SK-N-SH treated with all-trans-retinoic acid at 6 μM for 48 hours (cell line): ENCODE results near the gene YEATS2.

ENCODE experiments used
- ARNTL ChIP-seq: fragments of 450-650 bp; formaldehyde crosslinking; IDR thresholded peaks from 2 replicates; pipeline ENCODE4 v1.5.0; 2020; ENCODE audit warnings: low read depth, mild to moderate bottlenecking, moderate library complexity, borderline replicate concordance
- BACH2 ChIP-seq: fragments of 250-450 bp; sonication (Bioruptor Pico); IDR thresholded peaks from 2 replicates; pipeline ENCODE4 v1.9.0; 2021; ENCODE audit warnings: mild to moderate bottlenecking, borderline replicate concordance
- CREB5 ChIP-seq: fragments of 250-450 bp; sonication (Bioruptor Pico); IDR thresholded peaks from 2 replicates; pipeline ENCODE4 v1.5.1; 2020; ENCODE audit warnings: low read depth, mild to moderate bottlenecking, moderate library complexity
- CSDC2 ChIP-seq: fragments of 250-450 bp; sonication (Bioruptor Pico); IDR thresholded peaks from 2 replicates; pipeline ENCODE4 v1.5.0; 2020; ENCODE audit warnings: mild to moderate bottlenecking, moderate library complexity
- CSRNP3 ChIP-seq: fragments of 250-450 bp; sonication (Bioruptor Pico); IDR thresholded peaks from 2 replicates; pipeline ENCODE4 v1.5.1; 2021; ENCODE audit warnings: mild to moderate bottlenecking, moderate library complexity
- ISL1 ChIP-seq: fragments of 250-450 bp; sonication (Bioruptor Pico); IDR thresholded peaks from 2 replicates; pipeline ENCODE4 v2.1.2; 2022; ENCODE audit warnings: mild to moderate bottlenecking, moderate library complexity
- PATZ1 ChIP-seq: fragments of 250-450 bp; sonication (Bioruptor Pico); IDR thresholded peaks from 2 replicates; pipeline ENCODE4 v1.8.0; 2020; ENCODE audit warnings: mild to moderate bottlenecking, moderate library complexity, borderline replicate concordance
- RARB ChIP-seq: fragments of 250-450 bp; sonication (Bioruptor Pico); IDR thresholded peaks from 2 replicates; pipeline ENCODE4 v1.8.0; 2021; ENCODE audit warnings: mild to moderate bottlenecking, moderate library complexity
- TOX ChIP-seq: fragments of 250-450 bp; sonication (Bioruptor Pico); IDR thresholded peaks from 2 replicates; pipeline ENCODE4 v1.8.0; 2021; ENCODE audit warnings: mild to moderate bottlenecking, moderate library complexity, borderline replicate concordance
- TSHZ2 ChIP-seq: fragments of 250-450 bp; sonication (Bioruptor Pico); IDR thresholded peaks from 2 replicates; pipeline ENCODE4 v1.5.0; 2020; ENCODE audit warnings: mild to moderate bottlenecking, moderate library complexity
- ZFP3 ChIP-seq: fragments of 250-450 bp; sonication (Bioruptor Pico); IDR thresholded peaks from 2 replicates; pipeline ENCODE4 v1.5.0; 2020; ENCODE audit warnings: mild to moderate bottlenecking, moderate library complexity
- ZNF565 ChIP-seq: fragments of 450-650 bp; formaldehyde crosslinking; conservative IDR thresholded peaks from 2 replicates; pipeline ENCODE4 v1.5.0; 2020; ENCODE audit warnings: low read depth, mild to moderate bottlenecking, moderate library complexity
- ZNF70 ChIP-seq: fragments of 450-650 bp; formaldehyde crosslinking; IDR thresholded peaks from 2 replicates; pipeline ENCODE4 v1.5.0; 2020; ENCODE audit warnings: mild to moderate bottlenecking, moderate library complexity
- ZNF8 ChIP-seq: fragments of 450-650 bp; formaldehyde crosslinking; IDR thresholded peaks from 2 replicates; pipeline ENCODE4 v1.5.0; 2020; ENCODE audit warnings: mild to moderate bottlenecking, moderate library complexity

GRCh38 chr3:183698756-183699155 is 1.2 kb downstream of the YEATS2 start:
- TF ChIP-seq TOX (CRISPR knock-in tag) (no peak), ZFP3 (CRISPR knock-in tag) (no peak), BACH2 (CRISPR knock-in tag) (no peak), CREB5 (no peak), PATZ1 (CRISPR knock-in tag) (no peak), ZNF565 (CRISPR knock-in tag) (no peak), CSDC2 (CRISPR knock-in tag) (no peak), CSRNP3 (CRISPR knock-in tag) (no peak), TSHZ2 (CRISPR knock-in tag) (no peak), ZNF70 (CRISPR knock-in tag) (no peak), ARNTL (CRISPR knock-in tag) (no peak), ZNF8 (CRISPR knock-in tag) (no peak), ISL1 (no peak), RARB (CRISPR knock-in tag) (no peak)
